HepG2 (cell line): ENCODE measurements around the gene PKD1L1. TPM values are rescaled to one million over a fixed set of nuclear protein-coding genes. Genes with fewer than 3 reads are reported as not detected.

ENCODE experiments used
- AGO2 ChIP-seq: fragments of 200-400 bp; formaldehyde crosslinking; optimal IDR thresholded peaks from 2 replicates; pipeline ENCODE3; 2017; ENCODE audit warnings: mild to moderate bottlenecking, low read depth, low read length, moderate library complexity
- ATM ChIP-seq: fragments of 450-650 bp; IDR thresholded peaks from 2 replicates; pipeline ENCODE4 v1.7.1; 2017; ENCODE audit warnings: mild to moderate bottlenecking, borderline replicate concordance
- CREM ChIP-seq, 2 experiments: sonication (generic) in 1 of 2; formaldehyde crosslinking in 1 of 2; IDR thresholded peaks; 2 replicates each; pipeline versions ENCODE4 v1.4.0 to v1.6.1; 2016 to 2020; ENCODE audit warnings: antibody characterized with exemption in 1 of 2, mild to moderate bottlenecking in 1 of 2, missing genetic modification reagents in 1 of 2
- JARID2 ChIP-seq: sonication (generic); formaldehyde crosslinking; IDR thresholded peaks from 2 replicates; pipeline ENCODE4 v1.8.1; 2023; ENCODE audit warnings: missing genetic modification reagents, inconsistent platforms; ENCODE audit not compliant: insufficient replicate concordance
- KIAA2018 ChIP-seq: sonication (generic); formaldehyde crosslinking; IDR thresholded peaks from 2 replicates; pipeline ENCODE4 v1.5.0; 2020; ENCODE audit warnings: mild to moderate bottlenecking, missing genetic modification reagents, borderline replicate concordance
- RBM39 ChIP-seq: fragments of 200-400 bp; formaldehyde crosslinking; IDR thresholded peaks from one replicate; pipeline ENCODE4 v1.6.1; 2018; ENCODE audit warnings: antibody characterized with exemption, mild to moderate bottlenecking, low read depth, low read length; ENCODE audit not compliant: poor library complexity, severe bottlenecking
- SIN3B ChIP-seq: fragments of 150-350 bp; IDR thresholded peaks from 2 replicates; pipeline ENCODE4 v1.6.1; 2014; ENCODE audit warnings: low read length
- SRY ChIP-seq: sonication (generic); formaldehyde crosslinking; IDR thresholded peaks from 2 replicates; pipeline ENCODE4 v1.8.0; 2022; ENCODE audit warnings: mild to moderate bottlenecking, missing genetic modification reagents
- TFDP1 ChIP-seq: IDR thresholded peaks from 2 replicates; pipeline ENCODE4 v1.6.1; 2016; ENCODE audit warnings: missing compliant biosample characterization, missing genetic modification reagents, borderline replicate concordance
- ZBTB1 ChIP-seq: sonication (generic); formaldehyde crosslinking; IDR thresholded peaks from 2 replicates; pipeline ENCODE4 v1.4.0; 2020; ENCODE audit warnings: missing genetic modification reagents, borderline replicate concordance
- ZNF292 ChIP-seq: sonication (generic); formaldehyde crosslinking; IDR thresholded peaks from 2 replicates; pipeline ENCODE4 v1.8.1; 2022; ENCODE audit warnings: mild to moderate bottlenecking, low read depth, missing genetic modification reagents, borderline replicate concordance
- ZNF383 ChIP-seq: sonication (generic); formaldehyde crosslinking; IDR thresholded peaks from 2 replicates; pipeline ENCODE4 v1.4.0; 2020; ENCODE audit warnings: missing genetic modification reagents, mild to moderate bottlenecking, borderline replicate concordance
- ZNF44 ChIP-seq: sonication (generic); formaldehyde crosslinking; IDR thresholded peaks from 2 replicates; pipeline ENCODE4 v1.5.1; 2020; ENCODE audit warnings: mild to moderate bottlenecking, missing genetic modification reagents
- polyA plus RNA-seq, 8 experiments: library from polyadenylated mRNA; depleted of rRNA in 3 of 8; stranded (reverse) in 7 of 8; unstranded in 1 of 8; fragments of >200 nt; fragmentation: Illumina TruSeq in 4 of 8; extraction: Trizol in 4 of 8; gene quantifications; 2 replicates each; pipeline versions ENCODE4 v1.2.1 to v1.2.3, GENCODE V29; 2011 to 2016; ENCODE audit warnings: low read depth in 4 of 8, missing spikeins in 1 of 8, mixed read lengths in 1 of 8; ENCODE audit not compliant: insufficient read depth in 1 of 8
- total RNA-seq, 5 experiments: library from RNA; depleted of rRNA; stranded (reverse); fragments of >200 nt; fragmentation: Illumina TruSeq; extraction: Trizol; gene quantifications; 2 replicates each; pipeline ENCODE4 v1.2.3, GENCODE V29; 2016; ENCODE audit warnings: low read depth in 1 of 5
- TF ChIP-seq, protein P1 (sequence below): sonication (generic); formaldehyde crosslinking; IDR thresholded peaks from 2 replicates; pipeline ENCODE4 v1.4.0; 2020; ENCODE audit warnings: missing genetic modification reagents
- TF ChIP-seq, protein P2 (sequence below): IDR thresholded peaks from 2 replicates; pipeline ENCODE4 v1.6.1; 2016
- TF ChIP-seq, protein P3 (sequence below): sonication (generic); formaldehyde crosslinking; IDR thresholded peaks from 2 replicates; pipeline ENCODE4 v1.8.1; 2023; ENCODE audit warnings: mild to moderate bottlenecking, missing genetic modification reagents, borderline replicate concordance

The PKD1L1 gene
- total and polyA plus RNA-seq, 2 of the 13 experiments (the other 11 are each of a cell fraction or from before 2014, with no cell fraction given) = 0.01 TPM; not detected in 1

DNA sequence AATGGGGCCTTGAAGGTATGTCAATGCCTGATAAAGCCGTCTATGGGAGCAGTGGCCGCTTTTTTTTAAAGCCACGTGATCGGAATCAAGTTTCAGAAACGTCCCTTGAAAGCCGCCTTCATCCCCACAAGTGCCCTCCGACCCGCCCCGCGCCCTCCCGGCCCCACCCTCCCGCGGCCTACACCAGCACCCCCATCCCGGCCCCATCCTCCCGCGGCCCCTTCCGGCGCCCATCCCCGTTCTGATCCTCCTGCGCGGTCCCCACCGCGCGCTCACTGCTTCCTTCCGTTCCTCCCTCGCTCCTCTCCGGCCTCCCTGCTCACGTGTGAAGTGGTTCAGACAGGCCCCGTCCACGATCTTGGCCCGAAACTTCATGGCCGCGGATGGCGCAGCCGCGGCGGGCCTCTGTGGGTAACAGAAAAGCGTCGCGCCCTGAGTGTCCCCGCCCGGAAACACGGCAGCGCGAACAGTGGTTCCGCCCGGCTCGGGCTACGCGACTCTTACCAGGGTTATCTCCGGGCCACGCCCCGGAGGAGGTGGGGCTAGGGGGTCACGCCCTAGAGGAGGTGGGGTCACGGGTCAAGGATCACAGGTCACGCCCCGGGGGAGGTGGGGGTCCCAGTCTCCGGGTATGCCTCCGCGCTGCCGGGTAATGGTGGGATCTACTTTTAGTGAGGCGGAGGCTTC is 31.0 kb upstream of the PKD1L1 start, which contains the start of gene HUS1 (continued):
- TF ChIP-seq ZNF383 (CRISPR knock-in tag) (0 out of 2 replicates have a peak, but pooled peaks have one; percentile 67), RBM39 (peak; percentile 96), ZBTB1 (no peak), KIAA2018 (CRISPR knock-in tag) (no peak), ZNF44 (CRISPR knock-in tag) (no peak), ATM (no peak), CREM (IDR thresholded peaks at IDR 0.05) (peak; percentile 71), CREM (CRISPR knock-in tag; IDR thresholded peaks at IDR 0.05) (no peak), AGO2 (peak; percentile 38), TFDP1 (CRISPR knock-in tag) (peak; percentile 72; the same call in 1 of the 2 replicates), ZNF292 (CRISPR knock-in tag) (no peak), SRY (CRISPR knock-in tag) (peak; percentile 87), SIN3B (peak; percentile 74; the same call in 1 of the 2 replicates), JARID2 (CRISPR knock-in tag) (no peak)
- TF ChIP-seq, protein P1, sequence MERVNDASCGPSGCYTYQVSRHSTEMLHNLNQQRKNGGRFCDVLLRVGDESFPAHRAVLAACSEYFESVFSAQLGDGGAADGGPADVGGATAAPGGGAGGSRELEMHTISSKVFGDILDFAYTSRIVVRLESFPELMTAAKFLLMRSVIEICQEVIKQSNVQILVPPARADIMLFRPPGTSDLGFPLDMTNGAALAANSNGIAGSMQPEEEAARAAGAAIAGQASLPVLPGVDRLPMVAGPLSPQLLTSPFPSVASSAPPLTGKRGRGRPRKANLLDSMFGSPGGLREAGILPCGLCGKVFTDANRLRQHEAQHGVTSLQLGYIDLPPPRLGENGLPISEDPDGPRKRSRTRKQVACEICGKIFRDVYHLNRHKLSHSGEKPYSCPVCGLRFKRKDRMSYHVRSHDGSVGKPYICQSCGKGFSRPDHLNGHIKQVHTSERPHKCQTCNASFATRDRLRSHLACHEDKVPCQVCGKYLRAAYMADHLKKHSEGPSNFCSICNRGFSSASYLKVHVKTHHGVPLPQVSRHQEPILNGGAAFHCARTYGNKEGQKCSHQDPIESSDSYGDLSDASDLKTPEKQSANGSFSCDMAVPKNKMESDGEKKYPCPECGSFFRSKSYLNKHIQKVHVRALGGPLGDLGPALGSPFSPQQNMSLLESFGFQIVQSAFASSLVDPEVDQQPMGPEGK = peak; percentile 60
- TF ChIP-seq, protein P2, sequence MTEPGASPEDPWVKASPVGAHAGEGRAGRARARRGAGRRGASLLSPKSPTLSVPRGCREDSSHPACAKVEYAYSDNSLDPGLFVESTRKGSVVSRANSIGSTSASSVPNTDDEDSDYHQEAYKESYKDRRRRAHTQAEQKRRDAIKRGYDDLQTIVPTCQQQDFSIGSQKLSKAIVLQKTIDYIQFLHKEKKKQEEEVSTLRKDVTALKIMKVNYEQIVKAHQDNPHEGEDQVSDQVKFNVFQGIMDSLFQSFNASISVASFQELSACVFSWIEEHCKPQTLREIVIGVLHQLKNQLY (CRISPR knock-in tag) = peak; percentile 43; the same call in 1 of the 2 replicates
- TF ChIP-seq, protein P3, sequence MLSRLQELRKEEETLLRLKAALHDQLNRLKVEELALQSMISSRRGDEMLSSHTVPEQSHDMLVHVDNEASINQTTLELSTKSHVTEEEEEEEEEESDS = no peak
